HPDE6-E6E7 (cell line): ENCODE data around the gene HCN2.
"Not testable (repeated sequence)": the region's sequence is repeated elsewhere in the genome, so short reads cannot be mapped to it uniquely, and the experiment has no call there.

Source experiments
- DNase-seq: peaks from one replicate; pipeline ENCODE4 v3.0.0; 2011; ENCODE audit warnings: missing footprints; ENCODE audit errors: extremely low spot score

The HCN2 gene

GRCh38 chr19:620166-620862, 30.6 kb downstream of the HCN2 start:
- DNase-seq = no peak

GRCh38 chr19:621191-621590, 31.5 kb downstream of the HCN2 start:
- not testable (repeated sequence) for DNase-seq

GRCh38 chr19:621819-622218, 32.1 kb downstream of the HCN2 start:
- DNase-seq = no peak

- no peak for DNase-seq
Measured at GRCh38 chr19:622666-623065, 33.0 kb downstream of the HCN2 start.

GRCh38 chr19:623175-623916, 33.7 kb downstream of the HCN2 start:
- no peak for DNase-seq

- no peak for DNase-seq
Measured at GRCh38 chr19:623974-624373, 34.3 kb downstream of the HCN2 start.

- no peak for DNase-seq
Measured at GRCh38 chr19:624433-625109, 34.9 kb downstream of the HCN2 start.

GRCh38 chr19:625257-625656, 35.6 kb downstream of the HCN2 start:
- no peak for DNase-seq

- DNase-seq = not testable (repeated sequence)
Measured at GRCh38 chr19:626566-626965, 36.9 kb downstream of the HCN2 start.

GRCh38 chr19:628168-628567, 38.5 kb downstream of the HCN2 start:
- no peak for DNase-seq

- not testable (repeated sequence) for DNase-seq
Measured at GRCh38 chr19:629515-629914, 39.8 kb downstream of the HCN2 start.

GRCh38 chr19:629961-630714, 40.5 kb downstream of the HCN2 start:
- DNase-seq = no peak

- peak; percentile 69 for DNase-seq
Measured at GRCh38 chr19:632579-633067, 42.9 kb downstream of the HCN2 start.

- peak; percentile 100 for DNase-seq
Measured at GRCh38 chr19:633068-633785, 43.5 kb downstream of the HCN2 start, which contains the start of gene POLRMT. POLRMT (minus strand) TSS chr19:633537; CDS start chr19:633512, 25 bp downstream.

- DNase-seq = no peak
Measured at GRCh38 chr19:633786-634639, 44.3 kb downstream of the HCN2 start.

- no peak for DNase-seq
Measured at GRCh38 chr19:634975-635652, 45.4 kb downstream of the HCN2 start.

- DNase-seq = no peak
Measured at GRCh38 chr19:638906-639252, 49.2 kb downstream of the HCN2 start.

- peak; percentile 86 for DNase-seq
Measured at GRCh38 chr19:639253-640160, 49.8 kb downstream of the HCN2 start, which contains the start of gene FGF22. FGF22 (plus strand) TSS chr19:639879; CDS start chr19:639926, 47 bp downstream.
